GM23338 (cell line): ENCODE measurements around the gene ALOX5AP. TPM values are rescaled to one million over a fixed set of nuclear protein-coding genes. Genes with fewer than 3 reads are reported as not detected.

Experiments used
- ATAC-seq: fragments of 200-7000 bp; cut with Tn5 transposase; 3 replicates; pipeline ENCODE4 v1.9.1; 2020
- DNase-seq: peaks from one replicate; pipeline ENCODE4 v3.0.0-alpha.2; 2015; ENCODE audit warnings: low spot score
- H2AFZ ChIP-seq: fragments of 200-600 bp; sonication (generic); 2 replicates; pipeline ENCODE4 v1.8.0; 2016; ENCODE audit warnings: antibody characterized with exemption, mild to moderate bottlenecking, moderate library complexity
- H3F3A ChIP-seq: fragments of 200-600 bp; sonication (generic); replicated peaks from 2 replicates; pipeline ENCODE4 v1.8.0; 2017; ENCODE audit warnings: antibody characterized with exemption, mixed run types, low read depth
- H3K27ac ChIP-seq: fragments of 200-600 bp; sonication (generic); 2 replicates; pipeline ENCODE4 v1.6.1; 2016; ENCODE audit warnings: low read depth
- H3K27me3 ChIP-seq: fragments of 200-600 bp; sonication (generic); 2 replicates; pipeline ENCODE4 v1.8.0; 2016; ENCODE audit warnings: mild to moderate bottlenecking, mixed run types, moderate library complexity; ENCODE audit not compliant: insufficient read depth
- H3K36me3 ChIP-seq: fragments of 200-600 bp; sonication (generic); 2 replicates; pipeline ENCODE4 v1.8.0; 2016; ENCODE audit warnings: mild to moderate bottlenecking; ENCODE audit not compliant: insufficient read depth
- H3K4me1 ChIP-seq: fragments of 200-600 bp; sonication (generic); 2 replicates; pipeline ENCODE4 v1.8.0; 2016; ENCODE audit warnings: mild to moderate bottlenecking, moderate library complexity; ENCODE audit not compliant: insufficient read depth
- H3K4me2 ChIP-seq: fragments of 200-600 bp; sonication (generic); 2 replicates; pipeline ENCODE4 v1.7.1; 2017; ENCODE audit warnings: mixed run types
- H3K4me3 ChIP-seq: fragments of 200-600 bp; sonication (generic); 2 replicates; pipeline ENCODE4 v1.6.1; 2016; ENCODE audit warnings: mixed run types
- H3K79me2 ChIP-seq: fragments of 200-600 bp; sonication (generic); replicated peaks from 2 replicates; pipeline ENCODE4 v1.8.0; 2017; ENCODE audit warnings: mild to moderate bottlenecking; ENCODE audit not compliant: insufficient read depth
- H3K9me2 ChIP-seq: fragments of 200-600 bp; sonication (generic); 2 replicates; pipeline ENCODE4 v1.8.0; 2017; ENCODE audit not compliant: insufficient read depth
- H4K20me1 ChIP-seq: fragments of 200-600 bp; sonication (generic); replicated peaks from 2 replicates; pipeline ENCODE4 v1.8.0; 2017; ENCODE audit warnings: mild to moderate bottlenecking; ENCODE audit not compliant: insufficient read depth
- H3K27ac Mint-ChIP-seq: 2 replicates; pipeline ENCODE4 v1.8.0; 2020; ENCODE audit warnings: inconsistent platforms, mild to moderate bottlenecking, moderate library complexity, mixed read lengths
- H3K27me3 Mint-ChIP-seq: 3 replicates; pipeline ENCODE4 v1.8.0; 2022; ENCODE audit warnings: low read depth, mild to moderate bottlenecking, moderate library complexity, mixed read lengths, inconsistent platforms; ENCODE audit not compliant: insufficient read depth, poor library complexity
- H3K36me3 Mint-ChIP-seq: 3 replicates; pipeline ENCODE4 v1.8.0; 2021; ENCODE audit warnings: low read depth, mild to moderate bottlenecking, inconsistent platforms, moderate library complexity, mixed read lengths
- H3K4me1 Mint-ChIP-seq: 3 replicates; pipeline ENCODE4 v1.8.0; 2020; ENCODE audit warnings: mild to moderate bottlenecking, inconsistent platforms, mixed read lengths
- H3K4me3 Mint-ChIP-seq: 3 replicates; pipeline ENCODE4 v1.8.0; 2021; ENCODE audit warnings: moderate library complexity, mild to moderate bottlenecking, inconsistent platforms, mixed read lengths
- H3K9me3 Mint-ChIP-seq: 3 replicates; pipeline ENCODE4 v1.8.0; 2020; ENCODE audit warnings: moderate library complexity, mild to moderate bottlenecking, inconsistent platforms, mixed read lengths
- CREB1 ChIP-seq: fragments of 250-450 bp; sonication (Bioruptor Pico); IDR thresholded peaks from 2 replicates; pipeline ENCODE4 v1.5.0; 2020; ENCODE audit warnings: low read depth, mild to moderate bottlenecking, moderate library complexity
- CTCF ChIP-seq, 2 experiments: fragments of 200-600 bp in 1 of 2; sonication (generic) in 1 of 2; conservative IDR thresholded peaks; 2 replicates each; pipeline versions ENCODE4 v1.5.1 to v1.6.1; 2016 to 2017; ENCODE audit warnings: antibody characterized with exemption in 2 of 2, low read depth in 2 of 2, mild to moderate bottlenecking in 2 of 2, moderate library complexity in 1 of 2
- ETS1 ChIP-seq: IDR thresholded peaks from 2 replicates; pipeline ENCODE4 v1.6.1; 2016; ENCODE audit warnings: antibody characterized with exemption
- EZH2 ChIP-seq: fragments of 200-600 bp; sonication (generic); IDR thresholded peaks from one replicate; pipeline ENCODE4 v1.8.0; 2017; ENCODE audit warnings: antibody characterized with exemption, mild to moderate bottlenecking, low read depth; ENCODE audit not compliant: unreplicated experiment
- EZH2phosphoT487 ChIP-seq: fragments of 200-600 bp; sonication (generic); IDR thresholded peaks from one replicate; pipeline ENCODE4 v1.8.1; 2018; ENCODE audit warnings: antibody characterized with exemption; ENCODE audit not compliant: unreplicated experiment
- NANOG ChIP-seq: IDR thresholded peaks from 2 replicates; pipeline ENCODE4 v1.6.1; 2016; ENCODE audit warnings: antibody characterized with exemption, borderline replicate concordance
- ZNF331 ChIP-seq: fragments of 250-450 bp; sonication (Bioruptor Pico); IDR thresholded peaks from 2 replicates; pipeline ENCODE4 v1.5.0; 2020; ENCODE audit warnings: low read depth, mild to moderate bottlenecking, moderate library complexity
- polyA plus RNA-seq: library from polyadenylated mRNA; unstranded; fragments of >200 nt; fragmentation: Nextera tagmentation; extraction: Ambion mirVana; gene quantifications from 2 replicates; pipeline ENCODE4 v1.2.1, GENCODE V29; 2016
- total RNA-seq: library from RNA; depleted of rRNA; stranded (reverse); fragments of >200 nt; shearing (Covaris generic); gene quantifications from 2 replicates; pipeline ENCODE4 v1.2.3, GENCODE V29; 2014

ALOX5AP gene
- total and polyA plus RNA-seq, 2 experiments from 2014 or later = 0.23 TPM; not detected in 1

- Histone ChIP-seq H3K79me2 (no peaks in the 10 kb centered on the region), H2AFZ (no peak overlapping the region), H3F3A (no peaks in the 10 kb centered on the region), H3K27ac (no peak overlapping the region), H3K27me3 (no peaks in the 10 kb centered on the region), H3K4me1 (no peaks in the 10 kb centered on the region), H3K4me3 (no peak overlapping the region), H3K9me2 (no peaks in the 10 kb centered on the region), H3K4me2 (no peak overlapping the region), H3K36me3 (no peaks in the 10 kb centered on the region), H4K20me1 (no peaks in the 10 kb centered on the region)
- ATAC-seq = no peak
- no peak overlapping the region for H3K27ac Mint-ChIP-seq
- H3K27me3 Mint-ChIP-seq = no peaks in the 10 kb centered on the region
- no peak overlapping the region for H3K4me3 Mint-ChIP-seq
- H3K36me3 Mint-ChIP-seq = no peaks in the 10 kb centered on the region
- no peak for DNase-seq
- no peaks in the 10 kb centered on the region for H3K9me3 Mint-ChIP-seq
- TF ChIP-seq EZH2phosphoT487 = no peak
- TF ChIP-seq ETS1 = no peak
- peaks cover 3% of the 10 kb centered on the region; the same call in 1 of the 3 replicates for H3K4me1 Mint-ChIP-seq
These were observed 21.8 kb downstream of the ALOX5AP start for GRCh38 chr13:30757026-30757742.

- peaks cover 3% of the 10 kb centered on the region; the same call in 1 of the 3 replicates for H3K4me1 Mint-ChIP-seq
- H3K4me1 ChIP-seq = no peaks in the 10 kb centered on the region
These were observed 24.4 kb downstream of the ALOX5AP start for GRCh38 chr13:30759748-30760147.

GRCh38 chr13:30762643-30763042 is 27.3 kb downstream of the ALOX5AP start:
- no peak for DNase-seq
- Histone ChIP-seq H3K4me2 (no peak overlapping the region), H3F3A (no peaks in the 10 kb centered on the region), H3K4me3 (no peak overlapping the region), H4K20me1 (no peaks in the 10 kb centered on the region), H3K27me3 (no peaks in the 10 kb centered on the region), H3K9me2 (no peaks in the 10 kb centered on the region), H3K27ac (no peak overlapping the region), H3K36me3 (no peaks in the 10 kb centered on the region), H3K79me2 (no peaks in the 10 kb centered on the region), H3K4me1 (no peaks in the 10 kb centered on the region), H2AFZ (no peak overlapping the region)
- Mint-ChIP-seq H3K36me3 (no peaks in the 10 kb centered on the region), H3K27me3 (peaks cover 1% of the 10 kb centered on the region), H3K27ac (no peak overlapping the region), H3K4me1 (peaks cover 7% of the 10 kb centered on the region; the same call in 2 of the 3 replicates), H3K4me3 (no peak overlapping the region), H3K9me3 (no peaks in the 10 kb centered on the region)
- ATAC-seq = no peak
- TF ChIP-seq CREB1 (CRISPR knock-in tag) (no peak), EZH2 (no peak), CTCF (conservative IDR thresholded peaks at IDR 0.05; ENCODE audit: low read depth in 2 of 2) (no peak), ETS1 (no peak)

More at GRCh38 chr13:30759748-30760147, 24.4 kb downstream of the ALOX5AP start:
- no peak for TF ChIP-seq EZH2phosphoT487
- TF ChIP-seq ZNF331 = no peak
- no peak for TF ChIP-seq NANOG
- Mint-ChIP-seq H3K36me3 (no peaks in the 10 kb centered on the region), H3K9me3 (no peaks in the 10 kb centered on the region), H3K4me3 (no peak overlapping the region), H3K27ac (no peak overlapping the region), H3K27me3 (no peaks in the 10 kb centered on the region)
- Histone ChIP-seq H3F3A (no peaks in the 10 kb centered on the region), H3K27me3 (no peaks in the 10 kb centered on the region), H3K4me2 (no peak overlapping the region), H3K9me2 (no peaks in the 10 kb centered on the region), H3K4me3 (no peak overlapping the region), H3K79me2 (no peaks in the 10 kb centered on the region), H3K36me3 (no peaks in the 10 kb centered on the region), H3K27ac (no peak overlapping the region), H2AFZ (no peak overlapping the region; the same call in 1 of the 2 replicates), H4K20me1 (no peaks in the 10 kb centered on the region)
- DNase-seq = no peak
- ATAC-seq = no peak
